ENCODE data around the gene WFDC1. TPM values are rescaled to one million over a fixed set of nuclear protein-coding genes. Genes with fewer than 3 reads are reported as not detected.

The WFDC1 gene
- total RNA-seq, 1 donor from 2014 or later = 2.0 TPM

DNA sequence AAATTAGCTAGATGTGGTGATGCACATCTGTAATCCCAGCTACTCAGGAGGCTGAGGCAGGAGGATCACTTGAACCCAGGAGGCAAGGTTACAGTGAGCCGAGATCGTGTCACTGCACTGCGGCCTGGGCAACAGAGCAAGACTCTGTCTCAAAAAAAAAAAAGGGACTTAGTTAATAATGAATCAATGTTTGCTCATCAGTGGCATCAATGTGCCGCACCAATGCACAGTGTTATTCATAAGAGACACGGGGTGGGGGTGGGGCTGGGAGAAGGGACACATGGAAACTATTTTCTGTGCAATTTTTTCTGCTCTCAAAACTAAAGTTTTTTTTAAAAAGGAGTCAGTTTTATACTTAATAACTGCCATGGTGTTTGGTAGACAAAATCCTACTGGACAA is 66.9 kb downstream of the WFDC1 start:
- ATAC-seq (no peak), DNase-seq (no peak)
- intact Hi-C loops (cut with micrococcal nuclease) = no loop called here

DNA sequence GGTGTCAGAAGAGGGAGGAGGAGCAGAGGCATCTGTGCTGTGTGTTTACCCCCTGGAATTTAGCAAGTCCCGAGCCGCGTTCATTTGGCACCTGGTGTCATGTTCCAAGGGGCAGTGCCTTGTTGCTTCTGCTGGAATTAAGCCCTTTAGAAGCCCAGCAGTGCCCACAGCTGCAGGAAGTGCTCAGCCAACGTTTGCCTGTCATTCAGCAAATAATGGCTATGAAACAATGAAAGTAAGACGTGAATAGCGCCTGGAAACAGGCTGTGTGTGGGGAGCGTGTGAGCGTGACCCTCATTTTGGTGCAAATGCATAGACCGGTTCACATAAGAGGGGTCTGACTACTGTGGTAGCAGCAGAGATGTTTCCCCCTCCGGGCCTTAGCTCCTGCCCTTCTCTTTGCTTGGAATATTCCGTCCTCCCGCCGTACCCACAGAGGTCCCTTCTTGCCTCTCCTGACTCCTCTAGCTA is 67.8 kb downstream of the WFDC1 start:
- DNase-seq = no peak
- intact Hi-C loops (cut with micrococcal nuclease) = no loop called here
- no peak for ATAC-seq

DNA sequence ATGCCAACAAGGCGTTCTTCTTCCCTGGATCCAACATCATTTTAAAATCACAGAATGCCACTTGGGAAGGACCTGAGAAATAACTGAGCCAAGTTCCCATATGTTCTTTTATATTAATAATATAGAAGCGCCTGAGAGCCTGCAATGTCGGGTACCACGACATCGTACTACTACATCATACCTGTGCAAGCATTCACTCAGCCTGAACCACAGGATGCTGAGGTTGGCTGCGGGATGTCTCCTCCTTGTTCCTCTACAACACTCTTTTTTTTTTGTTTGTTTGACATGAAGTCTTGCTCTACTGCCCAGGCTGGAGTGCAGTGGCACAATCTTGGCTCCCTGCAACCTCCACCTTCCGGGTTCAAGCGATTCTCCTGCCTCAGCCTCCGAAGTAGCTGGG is 71.5 kb downstream of the WFDC1 start:
- DNase-seq (no peak), ATAC-seq (no peak)
- intact Hi-C loops (cut with micrococcal nuclease) = no loop called here

DNA sequence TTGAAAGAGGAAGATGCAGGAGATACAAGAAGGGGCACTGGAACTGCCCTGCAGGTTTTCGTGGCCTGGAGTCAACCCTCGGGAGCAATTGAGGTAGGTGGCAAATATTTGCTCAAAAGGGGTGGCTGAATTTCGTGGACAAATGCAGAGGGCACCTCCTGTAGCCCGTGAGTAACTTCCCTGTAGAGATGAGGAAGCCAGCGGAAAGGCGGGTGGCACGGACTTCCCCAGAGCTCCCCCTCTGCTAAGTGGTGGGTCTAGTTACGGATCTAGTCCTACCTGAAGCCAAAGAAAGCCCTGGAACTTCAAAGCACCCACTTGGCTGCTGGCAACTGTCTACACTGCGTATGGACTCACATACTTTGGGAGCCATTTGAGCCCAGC is 72.6 kb downstream of the WFDC1 start:
- intact Hi-C loops (cut with micrococcal nuclease) = no loop called here
- ATAC-seq (no peak), DNase-seq (no peak)

DNA sequence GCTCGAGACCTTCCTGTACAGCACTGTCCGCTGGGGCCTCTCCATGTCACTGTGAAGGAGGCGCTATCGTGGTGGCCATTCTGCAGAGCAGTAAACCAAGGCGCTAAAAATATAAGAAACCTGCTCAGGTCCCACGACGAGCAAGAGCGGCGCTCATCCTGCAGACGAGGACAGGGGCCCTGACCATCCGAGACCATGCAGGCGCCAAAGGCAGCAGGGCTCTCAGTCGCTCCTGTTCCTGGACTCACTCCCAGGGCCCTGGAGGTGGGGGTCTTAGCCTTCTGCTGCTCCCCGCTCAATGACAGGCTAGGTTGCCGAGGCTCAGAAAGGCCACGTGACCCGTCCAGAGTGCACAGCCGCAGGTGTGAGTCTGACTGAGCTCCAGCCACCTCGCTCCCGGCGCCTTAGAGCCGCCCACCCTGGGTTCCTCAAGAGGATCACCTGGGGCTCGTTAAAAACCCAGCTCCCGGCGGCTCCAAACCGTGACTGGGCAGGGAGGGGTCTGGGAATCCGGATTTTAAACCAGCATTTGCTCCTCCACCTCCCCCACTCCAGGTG is 73.2 kb downstream of the WFDC1 start:
- intact Hi-C loops (cut with micrococcal nuclease) = no loop called here
- ATAC-seq = no peak
- DNase-seq = no peak

DNA sequence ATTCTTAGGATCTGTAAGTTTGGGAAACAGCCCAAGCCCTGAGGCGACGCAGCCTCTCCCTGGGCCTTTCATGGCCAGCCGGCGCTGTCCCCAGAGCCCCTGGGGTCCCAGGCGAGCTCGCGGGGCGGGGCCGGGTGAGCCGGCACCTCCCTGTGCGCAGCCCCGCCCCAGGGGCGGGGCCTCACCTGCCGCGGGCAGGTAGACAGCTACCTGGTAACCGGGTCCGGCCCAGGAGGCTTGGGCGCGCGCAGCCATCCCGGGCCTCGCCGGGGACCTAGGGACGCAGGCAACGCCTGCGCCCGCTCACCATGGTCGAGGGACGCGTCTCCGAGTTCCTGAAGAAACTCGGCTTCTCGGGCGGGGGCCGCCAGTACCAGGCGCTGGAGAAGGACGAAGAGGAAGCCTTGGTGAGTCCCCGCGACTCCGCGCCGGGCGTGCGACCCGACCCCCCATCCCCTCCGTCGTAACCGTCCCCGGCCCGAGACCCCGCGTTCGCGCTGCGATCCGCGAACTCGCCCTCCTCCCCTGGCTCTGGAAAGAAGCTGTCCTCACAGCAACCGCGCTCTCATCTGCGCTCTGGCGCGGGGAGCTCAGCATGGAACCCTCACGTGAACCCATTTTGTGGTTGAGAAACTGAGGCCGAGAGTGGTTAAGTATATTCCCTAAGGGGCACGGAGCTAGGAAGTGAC is 73.8 kb downstream of the WFDC1 start, which contains the start of gene ATP2C2:
ATP2C2 (plus strand) TSS at position 231 of the 689 bp plus-strand sequence; CDS start at position 309, 78 bp downstream.
- no peak for ATAC-seq
- no peak for DNase-seq
- intact Hi-C loops (cut with micrococcal nuclease) = no loop called here

DNA sequence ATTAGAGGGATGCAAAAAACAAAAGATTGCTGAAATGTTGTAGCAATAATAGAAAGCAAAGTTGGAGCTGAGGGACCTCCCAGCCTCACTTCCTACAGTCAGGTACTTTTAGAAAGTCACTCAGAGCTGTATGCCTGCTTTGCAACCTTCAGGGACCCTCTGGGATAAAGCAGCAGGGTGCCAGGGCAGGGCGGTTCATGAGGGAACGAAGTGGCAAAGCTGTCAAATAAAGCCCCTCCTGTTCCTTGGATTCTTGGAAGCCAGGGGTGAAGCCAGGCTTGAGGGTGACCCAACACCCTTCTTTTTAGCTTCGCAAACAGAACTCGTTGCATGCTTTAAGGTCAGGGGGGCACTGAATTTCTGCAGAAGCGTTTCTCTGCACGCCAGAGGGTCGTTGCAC is 74.4 kb downstream of the WFDC1 start:
- intact Hi-C loops (cut with micrococcal nuclease) = no loop called here
- DNase-seq (no peak), ATAC-seq (no peak)

DNA sequence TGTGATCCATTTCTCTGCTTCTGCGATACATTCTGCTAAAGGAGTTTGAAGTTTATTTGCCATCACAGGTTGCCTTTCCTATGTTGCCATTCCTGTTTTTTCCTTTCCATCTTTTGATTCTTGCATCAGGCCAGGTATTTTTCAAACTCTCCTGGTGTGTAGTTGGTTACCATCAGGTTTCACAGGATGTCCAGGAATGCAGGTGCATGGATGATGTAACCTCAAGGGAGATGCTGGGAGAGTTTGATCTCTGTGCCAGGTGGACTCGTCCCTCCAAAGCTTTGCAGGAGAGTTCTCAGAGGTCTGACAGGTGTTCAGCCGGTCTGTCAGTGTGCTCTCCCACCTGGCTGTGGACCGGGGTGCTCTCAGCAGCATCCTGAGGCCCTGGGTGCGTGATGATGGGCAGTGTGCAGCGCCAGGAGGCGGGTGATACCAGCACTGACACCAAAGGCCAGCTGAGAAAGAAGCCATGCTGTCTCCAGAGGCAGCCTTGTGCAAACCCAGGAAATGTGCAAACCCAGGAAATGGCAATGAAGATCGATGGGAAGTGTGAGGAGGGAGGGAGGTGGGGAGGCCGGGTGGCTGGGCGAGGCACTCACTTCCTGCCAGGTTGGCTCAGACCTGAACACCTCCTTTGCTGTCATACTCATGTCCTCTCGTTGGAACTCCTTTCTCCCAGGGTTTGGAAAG is 75.4 kb downstream of the WFDC1 start:
- ATAC-seq (no peak), DNase-seq (no peak)
- intact Hi-C loops (cut with micrococcal nuclease) = no loop called here

DNA sequence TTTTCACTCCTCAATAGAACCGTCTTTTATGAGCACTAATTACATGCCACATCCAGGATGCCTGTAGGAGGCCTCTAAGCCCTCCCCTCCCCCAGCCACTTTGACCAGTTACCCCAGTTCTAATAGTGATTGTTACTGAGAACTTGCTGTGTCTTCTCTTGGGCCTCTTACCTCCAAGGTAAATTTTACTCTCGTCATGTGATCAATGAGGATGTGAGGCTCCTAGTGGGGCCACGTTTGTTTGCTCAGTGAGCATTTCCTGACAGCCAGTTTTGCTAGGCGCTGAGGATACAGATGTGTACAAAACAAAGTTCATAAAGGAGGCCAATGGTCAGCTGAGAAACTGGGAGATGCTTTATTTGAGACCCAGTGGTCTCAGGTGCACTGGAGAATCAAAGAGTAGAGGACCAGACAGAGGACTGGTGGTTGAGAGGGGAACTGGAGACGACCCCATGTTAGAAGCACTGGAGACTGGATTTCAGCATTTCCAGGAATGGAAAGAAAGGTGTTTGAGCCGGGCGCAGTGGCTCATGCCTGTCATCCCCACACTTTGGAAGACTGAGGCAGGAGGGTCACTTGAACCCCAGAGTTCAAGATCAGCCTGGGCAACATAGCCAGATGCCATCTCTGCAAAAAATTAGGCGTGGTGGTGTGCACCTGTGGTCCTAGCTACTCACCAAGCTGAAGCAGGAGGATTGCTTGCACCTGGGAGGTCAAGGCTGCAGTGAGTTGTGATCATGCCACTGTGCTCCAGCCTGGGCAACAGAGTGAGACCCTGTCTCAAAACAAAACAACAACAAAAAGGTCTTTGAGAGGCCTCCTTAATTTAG is 76.3 kb downstream of the WFDC1 start:
- no peak for DNase-seq
- ATAC-seq = no peak
- intact Hi-C loops (cut with micrococcal nuclease) = no loop called here

DNA sequence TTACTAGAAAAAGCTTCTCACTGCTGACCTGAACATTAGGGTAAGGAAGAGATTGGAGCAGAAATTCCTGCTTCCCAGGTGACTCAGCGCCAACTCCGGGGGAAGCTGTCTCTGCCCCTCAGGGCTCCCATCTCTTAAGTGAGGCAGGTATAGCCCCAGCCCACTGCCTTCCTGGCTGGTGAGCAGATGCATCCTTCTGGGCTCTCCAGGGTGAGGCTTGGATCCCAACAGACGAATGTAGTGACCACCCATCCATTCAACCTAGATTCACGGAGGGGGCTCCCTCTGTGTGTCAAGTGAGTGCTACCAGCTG is 76.8 kb downstream of the WFDC1 start:
- ATAC-seq (no peak), DNase-seq (no peak)
- intact Hi-C loops (cut with micrococcal nuclease) = no loop called here

DNA sequence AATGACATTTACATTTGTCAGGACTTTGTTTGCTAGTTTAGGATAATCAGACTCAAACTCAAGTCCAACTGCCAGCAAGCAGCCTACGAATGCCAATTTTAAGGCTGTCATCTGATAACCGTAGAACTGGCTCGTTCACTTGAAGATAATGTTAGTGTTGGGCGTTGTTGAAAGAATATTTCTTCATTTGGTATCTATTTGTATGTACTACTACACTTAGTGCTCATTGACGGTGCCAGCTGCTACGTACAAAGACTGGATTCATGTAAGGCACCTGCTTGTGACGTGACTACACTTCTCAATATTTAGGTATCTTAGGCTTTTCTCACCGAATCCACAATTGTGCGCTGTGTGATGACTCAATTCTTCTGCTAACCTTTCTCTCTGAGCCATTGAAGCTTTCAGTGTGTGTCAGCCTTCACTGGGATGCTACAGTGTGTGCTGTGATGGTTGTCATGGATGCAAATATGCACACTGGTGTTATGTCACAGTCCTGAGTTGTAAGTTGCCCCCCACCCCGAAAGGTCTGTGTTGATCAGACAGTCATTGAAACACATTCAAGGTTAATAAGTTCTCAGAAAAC is 79.3 kb downstream of the WFDC1 start:
- intact Hi-C loops (cut with micrococcal nuclease) = no loop called here
- ATAC-seq (no peak), DNase-seq (no peak)

DNA sequence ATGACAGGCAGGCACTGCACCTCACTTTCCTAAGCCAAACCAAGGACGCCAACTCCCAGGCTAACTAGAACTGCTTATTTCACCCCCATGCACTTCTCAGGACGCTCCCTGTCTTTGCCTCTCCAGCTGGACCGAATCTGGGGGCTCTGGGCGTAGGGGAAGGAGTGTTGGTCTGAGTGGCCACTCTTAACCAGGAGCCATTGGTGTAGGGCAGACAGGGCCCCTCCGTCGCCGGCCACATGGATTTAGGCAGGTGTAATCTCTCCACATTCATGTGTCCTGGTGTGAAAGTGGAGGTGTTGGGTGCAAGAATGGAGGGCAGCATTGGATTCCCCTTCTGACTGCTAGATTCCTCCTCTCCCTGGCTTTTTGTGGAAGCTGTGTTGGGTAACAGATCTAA is 83.4 kb downstream of the WFDC1 start:
- intact Hi-C loops (cut with micrococcal nuclease) = no loop called here
- DNase-seq (no peak), ATAC-seq (no peak)

DNA sequence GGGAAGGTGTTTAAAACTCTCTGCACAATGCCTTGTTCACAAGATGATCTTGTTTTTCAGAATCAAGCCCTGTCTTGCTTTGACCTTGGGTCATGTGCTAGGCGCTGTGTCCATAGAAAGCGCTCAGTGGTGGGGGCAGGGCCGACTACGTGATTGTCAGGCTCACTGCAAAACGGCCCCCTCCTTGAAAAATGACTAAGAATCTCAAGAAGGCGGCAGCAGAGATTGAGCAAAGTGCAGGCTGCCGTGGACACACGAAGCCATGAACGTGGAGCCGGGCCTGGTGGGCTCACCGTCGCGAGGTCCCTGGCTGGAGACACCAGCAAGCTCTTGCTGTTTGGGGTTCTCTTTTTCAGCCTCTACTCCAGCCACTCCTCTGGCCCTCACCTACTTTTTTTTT is 83.9 kb downstream of the WFDC1 start:
- DNase-seq = no peak
- ATAC-seq = no peak
- intact Hi-C loops (cut with micrococcal nuclease) = no loop called here

DNA sequence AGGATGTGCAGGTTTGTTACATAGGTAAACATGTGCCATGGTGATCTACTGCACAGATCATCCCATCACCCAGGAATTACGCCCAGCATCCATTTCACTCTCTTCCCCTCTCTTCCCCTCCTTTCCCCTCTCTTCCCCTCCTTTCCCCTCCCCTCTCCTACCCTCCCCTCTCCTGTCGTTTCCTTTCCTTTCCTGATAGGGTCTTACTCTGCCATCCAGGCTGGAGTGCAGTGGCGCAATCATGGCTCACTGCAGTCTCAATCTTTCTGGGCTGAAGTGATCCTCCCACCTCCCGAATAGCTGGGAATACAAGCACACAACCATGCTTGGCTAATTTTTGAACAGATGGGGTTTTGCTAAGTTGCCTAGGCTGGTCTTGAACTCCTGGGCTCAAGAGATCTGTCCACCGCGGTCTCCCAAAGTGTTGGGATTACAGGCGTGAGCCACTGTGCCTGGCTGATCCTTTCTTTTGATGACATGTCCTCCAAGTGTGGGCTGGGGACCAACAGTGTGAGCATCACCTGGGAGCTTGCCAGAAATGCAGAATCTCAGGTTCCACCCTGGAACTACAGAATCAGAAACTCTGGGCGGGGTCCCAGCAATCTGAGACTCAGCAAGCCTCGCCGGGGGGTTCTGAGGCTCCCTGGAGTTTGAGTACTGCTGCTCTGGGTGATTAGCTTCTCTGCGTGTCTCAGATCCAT is 84.5 kb downstream of the WFDC1 start:
- intact Hi-C loops (cut with micrococcal nuclease) = no loop called here
- DNase-seq (no peak), ATAC-seq (no peak)

Other genes starting within 250 kb of the WFDC1 start
- 80.8 TPM for gene MBTPS1, start 177.9 kb upstream of the WFDC1 start, total RNA-seq
- 23.2 TPM for gene HSDL1, start 149.7 kb upstream of the WFDC1 start, total RNA-seq
- not detected for gene DNAAF1, start 149.6 kb upstream of the WFDC1 start, total RNA-seq
- 31.0 TPM for gene TAF1C, start 107.8 kb upstream of the WFDC1 start, total RNA-seq
- gene ADAD2, start 103.7 kb upstream of the WFDC1 start, total RNA-seq = not detected
- not detected for gene KCNG4, start 54.9 kb upstream of the WFDC1 start, total RNA-seq
- gene ATP2C2, start 73.7 kb downstream of the WFDC1 start, total RNA-seq = not detected
- 4.4 TPM for gene MEAK7, start 209.8 kb downstream of the WFDC1 start, total RNA-seq